GM18511 (cell line): ENCODE data around the gene HSPA1B.

Source experiments
- ATAC-seq: cut with Tn5 transposase; IDR thresholded peaks from one replicate; pipeline ENCODE4 v1.9.1; 2021; ENCODE audit warnings: mild to moderate bottlenecking, moderate library complexity; ENCODE audit not compliant: unreplicated experiment

Gene HSPA1B

GRCh38 chr6:31877125-31877650 is 49.6 kb downstream of the HSPA1B start:
- ATAC-seq: no peak

GRCh38 chr6:31877651-31878161 is 50.2 kb downstream of the HSPA1B start:
- ATAC-seq: no peak

- ATAC-seq: no peak
Measured at GRCh38 chr6:31878222-31878621, 50.7 kb downstream of the HSPA1B start.

- no peak for ATAC-seq
Measured at GRCh38 chr6:31878726-31879125, 51.2 kb downstream of the HSPA1B start, which contains the start of gene SLC44A4. Gene SLC44A4, minus strand, starts transcription at chr6:31878997. Its CDS starts 17 bp downstream, at chr6:31878980.

GRCh38 chr6:31879143-31879542 is 51.6 kb downstream of the HSPA1B start:
- ATAC-seq: no peak
